22Rv1 (cell line): ENCODE results near the gene CCL20.

Experiments
- H3K27ac ChIP-seq: fragments of 450-650 bp; 2 replicates; pipeline ENCODE4 v1.5.1; 2017
- CTCF ChIP-seq: fragments of 450-650 bp; IDR thresholded peaks from 2 replicates; pipeline ENCODE4 v1.5.1; 2017; ENCODE audit warnings: mild to moderate bottlenecking
- ZFX ChIP-seq: fragments of 450-650 bp; IDR thresholded peaks from 2 replicates; pipeline ENCODE4 v1.6.1; 2017; ENCODE audit warnings: antibody characterized with exemption, borderline replicate concordance

The CCL20 gene

GRCh38 chr2:227774011-227774624, 39.5 kb upstream of the CCL20 start:
- TF ChIP-seq CTCF (peak; percentile 42), ZFX (no peak)
- no peak overlapping the region for H3K27ac ChIP-seq

GRCh38 chr2:227774895-227775842, 38.5 kb upstream of the CCL20 start:
- no peak overlapping the region for H3K27ac ChIP-seq
- no peak for TF ChIP-seq CTCF

GRCh38 chr2:227780981-227781615, 32.5 kb upstream of the CCL20 start:
- TF ChIP-seq CTCF (no peak), ZFX (no peak)
- peak overlapping the region; percentile 60 for H3K27ac ChIP-seq

- no peak overlapping the region; the same call in 1 of the 2 replicates for H3K27ac ChIP-seq
- TF ChIP-seq ZFX (no peak), CTCF (no peak)
Observed at GRCh38 chr2:227781841-227782240, 31.8 kb upstream of the CCL20 start.

- no peak for TF ChIP-seq CTCF
- TF ChIP-seq ZFX: no peak
- no peak overlapping the region for H3K27ac ChIP-seq
Observed at GRCh38 chr2:227782804-227783203, 30.8 kb upstream of the CCL20 start.

- no peak overlapping the region for H3K27ac ChIP-seq
- TF ChIP-seq ZFX (no peak), CTCF (no peak)
Observed at GRCh38 chr2:227783404-227784138, 30.1 kb upstream of the CCL20 start.
